Omental fat pad (tissue), 4 donors: ENCODE measurements around the gene FRMD4A. TPM values are rescaled to one million over a fixed set of nuclear protein-coding genes. Genes with fewer than 3 reads are reported as not detected.

Experiments used
- ATAC-seq: fragments of 150-250 bp; one replicate; pipeline ENCODE4 v1.9.1; 2016; ENCODE audit warnings: mild to moderate bottlenecking, moderate library complexity; ENCODE audit not compliant: low FRiP score
- DNase-seq: peaks from one replicate; pipeline ENCODE4 v3.0.0-alpha.2; 2019; ENCODE audit warnings: low spot score
- CTCF ChIP-seq, 3 donors: fragments of 450-650 bp; IDR thresholded peaks; one replicate each; pipeline ENCODE4 v1.5.1; 2016 to 2017; ENCODE audit warnings: antibody characterized with exemption in 3 of 3, mild to moderate bottlenecking in 3 of 3, moderate library complexity in 2 of 3
- total RNA-seq, 4 donors: library from RNA; depleted of rRNA; stranded (reverse); fragments of >200 nt; gene quantifications; one replicate each; pipeline ENCODE4 v1.1.0, GENCODE V29; 2016

The FRMD4A gene
- total RNA-seq, 4 donors from 2014 or later = 66.8 to 119 (median 81.6) TPM

DNA sequence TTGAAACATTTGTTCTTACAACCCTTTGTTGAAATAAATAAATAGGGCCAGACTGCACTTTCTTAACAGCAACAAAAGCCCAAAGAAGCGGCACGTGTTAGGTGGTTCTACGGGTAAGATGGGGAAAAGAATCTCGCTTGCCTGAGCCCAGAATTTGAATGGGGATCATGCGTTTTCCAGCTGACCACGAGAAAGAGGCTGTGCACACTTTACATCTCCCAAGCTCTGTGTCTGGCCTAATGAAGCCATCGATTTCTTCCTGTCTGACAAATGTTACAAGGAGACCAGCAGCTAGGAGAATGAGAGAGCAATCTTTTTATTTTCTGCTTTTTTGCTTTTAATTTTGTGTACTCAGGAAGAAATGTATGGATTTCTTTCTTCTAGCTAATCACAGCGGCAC, 52.2 kb downstream of the FRMD4A start:
- DNase-seq = no peak
- ATAC-seq = no peak
- no peak for TF ChIP-seq CTCF (IDR thresholded peaks at IDR 0.05)

DNA sequence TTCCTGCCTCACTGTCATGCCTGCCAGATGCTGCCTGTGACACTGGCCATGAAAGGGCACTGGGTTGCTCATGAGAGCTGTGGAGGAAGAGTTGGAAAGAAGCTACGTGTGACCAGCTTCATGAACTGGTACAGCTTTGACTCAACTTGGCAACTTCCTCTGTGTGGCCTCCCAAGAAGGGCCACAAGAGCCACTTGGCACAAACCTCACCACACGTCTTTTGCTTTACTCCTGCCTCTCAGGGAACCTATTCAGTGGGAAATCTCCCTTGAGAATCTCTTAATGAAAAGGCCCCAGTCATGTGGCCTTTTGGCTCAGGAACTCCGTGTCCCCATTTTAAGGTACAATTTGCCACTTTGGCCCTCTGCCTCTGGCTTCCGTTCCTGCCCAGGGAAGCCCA, 54.5 kb downstream of the FRMD4A start:
- no peak for TF ChIP-seq CTCF (IDR thresholded peaks at IDR 0.05)

DNA sequence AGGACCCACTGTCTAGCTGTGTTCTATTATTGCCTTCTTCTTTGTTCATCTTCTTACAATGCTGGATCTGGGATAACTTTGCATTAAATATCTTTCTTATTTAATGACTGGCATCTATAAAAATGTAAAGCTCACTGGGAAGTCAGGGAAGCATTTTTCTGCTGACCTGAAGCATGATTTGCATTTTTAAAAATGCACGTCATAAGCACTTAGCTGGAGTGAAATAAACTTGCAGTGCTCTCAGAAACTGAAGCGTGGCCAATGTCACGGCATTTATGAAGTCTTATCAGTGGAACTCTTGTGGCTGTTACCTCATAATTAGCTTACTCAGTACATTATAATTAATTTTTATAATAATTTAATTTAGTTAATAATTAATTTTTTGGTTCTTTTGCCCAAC, 59.1 kb downstream of the FRMD4A start:
- DNase-seq (no peak), ATAC-seq (no peak)
- no peak for TF ChIP-seq CTCF (IDR thresholded peaks at IDR 0.05)

More for the DNA sequence above, 54.5 kb downstream of the FRMD4A start:
- ATAC-seq (no peak), DNase-seq (no peak)

DNA sequence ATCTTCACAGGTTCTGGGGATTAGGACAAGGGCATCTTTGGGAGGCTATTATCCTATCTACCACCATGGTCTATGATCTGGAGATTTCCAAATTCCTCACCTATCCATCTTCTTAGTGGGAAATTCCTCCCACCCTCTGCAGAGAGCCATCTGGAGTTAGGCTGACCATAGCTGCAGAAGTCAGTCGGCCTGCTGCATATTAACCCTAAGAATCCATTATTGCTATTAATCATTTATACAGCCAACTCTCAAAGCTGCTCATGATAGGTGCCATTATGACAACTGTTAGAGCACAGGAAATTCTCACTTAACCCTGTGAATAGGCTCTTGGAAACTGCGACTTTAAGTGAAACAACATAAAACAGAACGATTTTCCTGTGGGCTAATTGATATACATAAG, 60.4 kb downstream of the FRMD4A start:
- ATAC-seq (no peak), DNase-seq (no peak)
- no peak for TF ChIP-seq CTCF (IDR thresholded peaks at IDR 0.05)

- no peak for TF ChIP-seq CTCF (IDR thresholded peaks at IDR 0.05)
- no peak for ATAC-seq
- no peak for DNase-seq
These were observed 65.0 kb downstream of the FRMD4A start for GRCh38 chr10:14265709-14266108.

DNA sequence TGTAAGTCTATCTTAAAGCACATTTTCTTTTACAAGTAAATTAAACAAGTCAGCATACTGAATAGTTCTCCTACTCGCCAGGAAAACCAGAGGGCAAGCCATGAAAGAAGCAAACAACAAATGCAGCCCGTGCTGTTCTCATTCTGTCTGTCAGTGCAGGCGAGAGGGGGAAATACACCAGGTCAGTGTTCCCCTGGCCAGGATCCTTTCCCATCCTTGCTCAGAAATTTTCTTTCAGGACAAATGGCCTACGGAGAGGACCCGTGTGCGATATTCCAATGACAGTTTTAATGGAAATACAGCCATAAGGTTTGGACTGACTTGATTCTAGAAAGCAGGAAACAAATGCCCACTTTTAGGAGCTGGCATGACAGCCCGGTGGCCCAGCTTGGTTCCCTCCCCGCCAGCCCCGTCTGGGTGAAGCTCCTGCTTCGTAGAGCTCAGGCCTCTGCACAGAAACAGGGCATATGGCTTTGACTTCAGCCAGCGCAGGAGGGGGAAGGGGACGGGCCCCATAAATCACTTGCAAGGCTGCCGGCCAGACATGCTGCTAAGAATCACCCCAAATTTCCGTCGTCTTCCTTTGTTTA, 67.8 kb downstream of the FRMD4A start:
- DNase-seq = no peak
- ATAC-seq = no peak
- TF ChIP-seq CTCF (IDR thresholded peaks at IDR 0.05) = no peak

GRCh38 chr10:14261336-14261735, 69.4 kb downstream of the FRMD4A start:
- ATAC-seq (no peak), DNase-seq (no peak)
- no peak for TF ChIP-seq CTCF (IDR thresholded peaks at IDR 0.05)
